Transverse colon (tissue), 4 donors: ENCODE results near the gene KRT83. TPM values are rescaled to one million over a fixed set of nuclear protein-coding genes. Genes with fewer than 3 reads are reported as not detected.
"Not testable (repeated sequence)": the region's sequence is repeated elsewhere in the genome, so short reads cannot be mapped to it uniquely, and the experiment has no call there.

ENCODE experiments used
- DNase-seq: peaks from one replicate; pipeline ENCODE4 v3.0.0-alpha.2; 2019
- H3K27ac ChIP-seq, 4 donors: fragments of 200-600 bp; sonication (generic); 2 replicates each; pipeline ENCODE4 v1.5.1; 2016 to 2018; ENCODE audit warnings: inconsistent platforms in 4 of 4
- H3K27me3 ChIP-seq: fragments of 200-600 bp; sonication (generic); 2 replicates; pipeline ENCODE4 v1.5.1; 2017; ENCODE audit warnings: inconsistent platforms
- H3K36me3 ChIP-seq, 4 donors: fragments of 200-600 bp; sonication (generic); 2 replicates each; pipeline ENCODE4 v1.5.1; 2017 to 2019; ENCODE audit warnings: inconsistent platforms in 4 of 4
- H3K4me1 ChIP-seq, 4 donors: fragments of 200-600 bp; sonication (generic); 2 replicates each; pipeline ENCODE4 v1.5.1; 2017 to 2020; ENCODE audit warnings: inconsistent platforms in 4 of 4
- H3K4me3 ChIP-seq, 4 donors: fragments of 200-600 bp; sonication (generic); 1 replicate in 1 of 4; 2 replicates in 3 of 4; pipeline versions ENCODE4 v1.5.1 to v1.6.1; 2017 to 2019; ENCODE audit warnings: inconsistent platforms in 4 of 4
- H3K9me3 ChIP-seq, 2 donors: fragments of 200-600 bp; sonication (generic); 2 replicates each; pipeline ENCODE4 v1.5.1; 2017 to 2019; ENCODE audit warnings: inconsistent platforms in 2 of 2
- CTCF ChIP-seq, 5 experiments: fragments of 200-600 bp in 3 of 5; fragments of 450-650 bp in 2 of 5; sonication (generic) in 3 of 5; IDR thresholded peaks; 1 replicate in 2 of 5; 2 replicates in 3 of 5; pipeline ENCODE4 v1.5.1; 2016 to 2017; ENCODE audit warnings: antibody characterized with exemption in 5 of 5, inconsistent platforms in 3 of 5, mild to moderate bottlenecking in 2 of 5, moderate library complexity in 1 of 5
- EP300 ChIP-seq: sonication (generic); formaldehyde crosslinking; IDR thresholded peaks from one replicate; pipeline ENCODE4 v1.6.1; 2017; ENCODE audit warnings: antibody characterized with exemption, low read depth
- POLR2A ChIP-seq: fragments of 450-650 bp; IDR thresholded peaks from one replicate; pipeline ENCODE4 v1.6.1; 2016; ENCODE audit warnings: antibody characterized with exemption, mild to moderate bottlenecking, moderate library complexity
- POLR2AphosphoS5 ChIP-seq, 3 donors: sonication (generic); formaldehyde crosslinking; IDR thresholded peaks; one replicate each; pipeline ENCODE4 v1.6.1; 2016; ENCODE audit warnings: antibody characterized with exemption in 3 of 3
- WGBS, 2 donors: methylation state at CpG; one replicate each; pipeline ENCODE4 v1.1.5; 2018; ENCODE audit warnings: low coverage in 1 of 2; 5-methylcytosine and 5-hydroxymethylcytosine counted together
- in situ Hi-C, 4 donors: fragments of 200-750 bp; cut with MboI; loops; one replicate each; pipeline versions ENCODE4 v1.15.0 to v1.15.1; 2017; ENCODE audit warnings: low sequenced_read_pairs in 3 of 4, low pct_ligation_motif_present in 1 of 4, low pct_unique_long_range_greater_than_20kb in 1 of 4
- intact Hi-C: fragments of 100-400 bp; cut with DNase I; formaldehyde crosslinking; loops from one replicate; pipeline ENCODE4 v1.15.1; 2023; ENCODE audit warnings: low total_unique reads
- total RNA-seq, 4 donors: library from RNA; depleted of rRNA; stranded (reverse); fragments of >200 nt; gene quantifications; one replicate each; pipeline ENCODE4 v1.1.0, GENCODE V29; 2016

Gene KRT83
- total RNA-seq, 4 donors from 2014 or later = not detected

GRCh38 chr12:52293926-52294325 lies 27.3 kb downstream of the KRT83 start:
- Histone ChIP-seq H3K27ac (no peak overlapping the region), H3K27me3 (peaks cover 14% of the 10 kb centered on the region), H3K36me3 (no peaks in the 10 kb centered on the region), H3K4me3 (no peak overlapping the region), H3K4me1 (no peaks in the 10 kb centered on the region), H3K9me3 (no peaks in the 10 kb centered on the region)
- 84% methylated on average over 1 of the region's 1 CpG; no CpG with 5 or more reads in 1 of the 2 donors for WGBS, 2 donors
- no peak for DNase-seq
- TF ChIP-seq POLR2AphosphoS5 (IDR thresholded peaks at IDR 0.05) = no peak
- no peak for TF ChIP-seq POLR2A
- TF ChIP-seq EP300 = no peak
- TF ChIP-seq CTCF (IDR thresholded peaks at IDR 0.05) = no peak
- intact Hi-C loops = no loop called here
- in situ Hi-C loops = no loop called here

GRCh38 chr12:52291267-52291935 lies 29.8 kb downstream of the KRT83 start, which contains the start of gene KRT81:
Gene KRT81, minus strand, starts transcription at chr12:52291534. Its CDS starts 69 bp downstream, at chr12:52291465.
- DNase-seq = no peak
- intact Hi-C loops (no loop called here), in situ Hi-C loops (no loop called here)
- no peak within 1 kb of the TSS for H3K27ac ChIP-seq
- H3K36me3 ChIP-seq = no peaks in the 10 kb centered on the region
- H3K9me3 ChIP-seq = no peaks in the 10 kb centered on the region
- H3K27me3 ChIP-seq = peaks cover 5% of the 10 kb centered on the region
- 67% methylated on average over 24 of the region's 32 CpGs; no CpG with 5 or more reads in 1 of the 2 donors for WGBS, 2 donors
- H3K4me1 ChIP-seq = no peaks in the 10 kb centered on the region
- H3K4me3 ChIP-seq = no peak within 1 kb of the TSS
- TF ChIP-seq CTCF (IDR thresholded peaks at IDR 0.05) (no peak), POLR2A (no peak), EP300 (no peak), POLR2AphosphoS5 (IDR thresholded peaks at IDR 0.05) (no peak)

- H3K36me3 ChIP-seq, H3K9me3 ChIP-seq, intact Hi-C loops, DNase-seq, in situ Hi-C loops, H3K27me3 ChIP-seq, H3K4me1 ChIP-seq, H3K4me3 ChIP-seq, H3K27ac ChIP-seq: not testable (repeated sequence)
- no CpG with 5 or more reads among the region's 5 CpGs for WGBS, 2 donors
These were observed 30.6 kb downstream of the KRT83 start for GRCh38 chr12:52290483-52291134.

GRCh38 chr12:52287816-52288805 lies 33.1 kb downstream of the KRT83 start:
- H3K9me3 ChIP-seq, in situ Hi-C loops, H3K4me1 ChIP-seq, H3K36me3 ChIP-seq, H3K4me3 ChIP-seq, DNase-seq, H3K27me3 ChIP-seq, intact Hi-C loops, H3K27ac ChIP-seq: not testable (repeated sequence)
- 92% methylated on average over 17 of the region's 17 CpGs; no CpG with 5 or more reads in 1 of the 2 donors for WGBS, 2 donors

- H3K4me1 ChIP-seq, DNase-seq, H3K36me3 ChIP-seq, H3K27me3 ChIP-seq, H3K27ac ChIP-seq, intact Hi-C loops, in situ Hi-C loops, H3K4me3 ChIP-seq, H3K9me3 ChIP-seq: not testable (repeated sequence)
- 93% methylated on average over 13 of the region's 21 CpGs; no CpG with 5 or more reads in 1 of the 2 donors for WGBS, 2 donors
These were observed 34.1 kb downstream of the KRT83 start for GRCh38 chr12:52286857-52287785.
